NT2/D1 (cell line): ENCODE results near the gene FZR1.

Source experiments
- YY1 ChIP-seq: IDR thresholded peaks from 2 replicates; pipeline ENCODE4 v1.6.1; 2011; ENCODE audit not compliant: insufficient read length, insufficient read depth
- ZNF274 ChIP-seq: IDR thresholded peaks from 2 replicates; pipeline ENCODE4 v1.6.1; 2011; ENCODE audit warnings: mild to moderate bottlenecking, low read depth, low read length

DNA sequence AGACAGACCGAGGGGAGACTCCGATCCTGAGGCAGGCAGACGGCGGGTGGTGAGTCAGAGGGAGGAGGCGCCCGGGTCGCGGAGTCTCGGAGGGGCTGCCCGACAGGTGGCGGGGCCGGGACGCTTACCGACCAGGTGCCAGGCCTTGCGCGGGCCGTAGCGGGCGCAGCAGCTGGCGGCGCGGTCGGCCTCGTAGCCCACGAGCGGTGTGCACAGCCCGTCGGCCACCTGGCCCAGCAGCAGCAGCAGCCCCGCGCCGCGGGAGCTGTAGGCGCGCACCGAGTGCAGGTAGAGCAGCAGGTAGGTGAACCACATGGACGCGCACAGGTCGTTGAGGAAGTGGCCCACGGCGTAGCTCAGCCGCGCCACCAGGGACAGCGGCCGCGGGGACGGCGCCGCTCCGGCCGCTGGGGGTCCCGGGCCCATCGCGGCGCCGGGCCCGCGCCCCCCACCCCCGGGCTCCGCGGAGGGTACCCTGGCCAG, 50.9 kb downstream of the FZR1 start:
- no peak for TF ChIP-seq YY1
- no peak for TF ChIP-seq ZNF274
